Chondrocyte (in vitro differentiated cells): Measurements from ENCODE around the gene SHISA9. TPM values are rescaled to one million over a fixed set of nuclear protein-coding genes. Genes with fewer than 3 reads are reported as not detected.
A peak's percentile ranks its signal among the peaks of the same experiment; 100 is the strongest.

Experiments used
- DNase-seq: peaks from one replicate; pipeline ENCODE4 v3.0.0; 2021; ENCODE audit warnings: mixed read lengths, low spot score
- H3K27ac Mint-ChIP-seq: one replicate; pipeline ENCODE4 v1.8.0; 2021; ENCODE audit warnings: mild to moderate bottlenecking, moderate library complexity, mixed read lengths; ENCODE audit not compliant: unreplicated experiment
- H3K27me3 Mint-ChIP-seq: 2 replicates; pipeline ENCODE4 v1.8.0; 2021; ENCODE audit warnings: low read depth, mixed read lengths
- H3K36me3 Mint-ChIP-seq: 2 replicates; pipeline ENCODE4 v1.8.0; 2021; ENCODE audit warnings: low read depth, mixed read lengths
- H3K4me1 Mint-ChIP-seq: 2 replicates; pipeline ENCODE4 v1.8.0; 2021; ENCODE audit warnings: low read depth, mild to moderate bottlenecking, mixed read lengths
- H3K4me3 Mint-ChIP-seq: one replicate; pipeline ENCODE4 v1.8.0; 2021; ENCODE audit warnings: mild to moderate bottlenecking, moderate library complexity, mixed read lengths; ENCODE audit not compliant: unreplicated experiment
- H3K9me3 Mint-ChIP-seq: 2 replicates; pipeline ENCODE4 v1.8.0; 2021; ENCODE audit warnings: low read depth, mixed read lengths
- total RNA-seq: library from RNA; stranded (reverse); gene quantifications from 3 replicates; pipeline ENCODE4 v1.2.1, GENCODE V29; 2021
- TF ChIP-seq, protein P1 (sequence below): fragments of 200-600 bp; sonication (generic); IDR thresholded peaks from 2 replicates; pipeline ENCODE4 v1.5.0; 2021; ENCODE audit warnings: antibody characterized with exemption, mild to moderate bottlenecking, moderate library complexity

The SHISA9 gene
- total RNA-seq, 1 donor from 2014 or later, result 1.6 TPM

DNA sequence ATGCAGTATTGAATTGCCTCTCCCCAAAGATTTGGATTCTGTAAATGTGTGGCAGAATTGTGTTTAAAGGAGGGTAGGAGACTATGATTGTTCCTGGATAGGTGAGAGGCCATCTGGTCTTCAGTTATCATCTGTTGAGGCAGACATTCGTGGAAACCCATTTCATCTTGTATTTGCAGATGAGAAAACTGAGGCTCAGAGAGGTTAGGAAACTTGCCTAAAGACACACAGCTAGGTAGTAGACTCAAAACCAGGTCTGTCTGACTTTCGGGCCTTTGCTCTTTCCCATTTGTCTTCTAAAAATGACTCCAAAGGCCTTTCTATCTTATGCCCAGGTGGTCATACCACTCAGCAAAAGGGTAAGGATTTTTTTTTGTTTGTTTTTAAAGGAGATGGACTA is 210.3 kb downstream of the SHISA9 start:
- peaks cover 9% of the 10 kb centered on the region for H3K9me3 Mint-ChIP-seq
- no peak overlapping the region for H3K4me3 Mint-ChIP-seq

DNA sequence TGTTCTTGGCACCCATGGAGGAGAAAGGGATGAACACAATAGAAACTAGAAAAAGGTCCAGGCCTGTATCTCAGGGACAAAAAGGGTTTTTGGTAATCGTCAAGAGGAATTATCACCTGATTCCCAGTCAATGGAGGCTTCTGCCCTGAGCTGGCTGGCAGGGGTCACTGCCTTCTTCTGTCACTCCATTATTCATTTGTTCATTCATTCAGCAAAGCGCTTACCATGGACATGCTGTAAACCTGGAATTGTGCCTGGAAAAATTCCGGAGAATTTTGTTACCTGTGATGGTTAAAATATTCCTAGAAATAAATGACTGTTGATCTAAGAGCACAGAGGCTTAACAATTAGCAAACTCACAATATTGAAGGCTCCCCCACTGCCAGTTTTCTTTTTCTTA is 212.3 kb downstream of the SHISA9 start:
- no peak for DNase-seq
- H3K36me3 Mint-ChIP-seq, result no peaks in the 10 kb centered on the region
- H3K9me3 Mint-ChIP-seq, result peaks cover 7% of the 10 kb centered on the region
- H3K4me3 Mint-ChIP-seq, result no peak overlapping the region
- peaks cover 17% of the 10 kb centered on the region for H3K4me1 Mint-ChIP-seq
- H3K27me3 Mint-ChIP-seq, result no peaks in the 10 kb centered on the region
- no peak overlapping the region for H3K27ac Mint-ChIP-seq
- TF ChIP-seq, protein P1, sequence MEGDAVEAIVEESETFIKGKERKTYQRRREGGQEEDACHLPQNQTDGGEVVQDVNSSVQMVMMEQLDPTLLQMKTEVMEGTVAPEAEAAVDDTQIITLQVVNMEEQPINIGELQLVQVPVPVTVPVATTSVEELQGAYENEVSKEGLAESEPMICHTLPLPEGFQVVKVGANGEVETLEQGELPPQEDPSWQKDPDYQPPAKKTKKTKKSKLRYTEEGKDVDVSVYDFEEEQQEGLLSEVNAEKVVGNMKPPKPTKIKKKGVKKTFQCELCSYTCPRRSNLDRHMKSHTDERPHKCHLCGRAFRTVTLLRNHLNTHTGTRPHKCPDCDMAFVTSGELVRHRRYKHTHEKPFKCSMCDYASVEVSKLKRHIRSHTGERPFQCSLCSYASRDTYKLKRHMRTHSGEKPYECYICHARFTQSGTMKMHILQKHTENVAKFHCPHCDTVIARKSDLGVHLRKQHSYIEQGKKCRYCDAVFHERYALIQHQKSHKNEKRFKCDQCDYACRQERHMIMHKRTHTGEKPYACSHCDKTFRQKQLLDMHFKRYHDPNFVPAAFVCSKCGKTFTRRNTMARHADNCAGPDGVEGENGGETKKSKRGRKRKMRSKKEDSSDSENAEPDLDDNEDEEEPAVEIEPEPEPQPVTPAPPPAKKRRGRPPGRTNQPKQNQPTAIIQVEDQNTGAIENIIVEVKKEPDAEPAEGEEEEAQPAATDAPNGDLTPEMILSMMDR, result no peak

More for the DNA sequence above, 210.3 kb downstream of the SHISA9 start:
- TF ChIP-seq, protein P1, result no peak
- H3K27me3 Mint-ChIP-seq, result no peaks in the 10 kb centered on the region
- no peak for DNase-seq
- no peaks in the 10 kb centered on the region for H3K36me3 Mint-ChIP-seq
- peak overlapping the region; percentile 50 for H3K27ac Mint-ChIP-seq
- peaks cover 17% of the 10 kb centered on the region for H3K4me1 Mint-ChIP-seq

DNA sequence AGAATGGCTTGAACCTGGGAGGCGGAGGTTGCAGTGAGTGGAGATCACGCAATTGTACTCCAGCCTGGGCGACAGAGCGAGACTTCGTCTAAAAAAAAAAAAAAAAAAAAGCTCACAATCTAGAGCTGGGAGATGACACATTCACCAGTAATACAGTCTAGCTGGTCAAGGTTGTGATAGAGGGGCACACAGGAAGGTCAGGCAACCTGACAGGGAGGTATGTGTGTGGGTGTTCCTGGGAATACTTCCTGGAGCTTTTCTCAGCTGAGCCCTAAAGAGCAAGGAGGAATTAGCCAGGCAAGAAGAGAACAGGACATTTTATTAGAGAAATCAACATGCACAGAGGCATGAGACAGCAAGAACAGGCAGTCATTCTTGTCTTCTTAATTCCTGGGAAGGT is 216.7 kb downstream of the SHISA9 start:
- peaks cover 7% of the 10 kb centered on the region for H3K9me3 Mint-ChIP-seq
- no peaks in the 10 kb centered on the region for H3K27me3 Mint-ChIP-seq
- no peak for DNase-seq
- TF ChIP-seq, protein P1, result no peak
- no peaks in the 10 kb centered on the region for H3K36me3 Mint-ChIP-seq
- H3K27ac Mint-ChIP-seq, result no peak overlapping the region
- peaks cover 8% of the 10 kb centered on the region for H3K4me1 Mint-ChIP-seq
- no peak overlapping the region for H3K4me3 Mint-ChIP-seq

DNA sequence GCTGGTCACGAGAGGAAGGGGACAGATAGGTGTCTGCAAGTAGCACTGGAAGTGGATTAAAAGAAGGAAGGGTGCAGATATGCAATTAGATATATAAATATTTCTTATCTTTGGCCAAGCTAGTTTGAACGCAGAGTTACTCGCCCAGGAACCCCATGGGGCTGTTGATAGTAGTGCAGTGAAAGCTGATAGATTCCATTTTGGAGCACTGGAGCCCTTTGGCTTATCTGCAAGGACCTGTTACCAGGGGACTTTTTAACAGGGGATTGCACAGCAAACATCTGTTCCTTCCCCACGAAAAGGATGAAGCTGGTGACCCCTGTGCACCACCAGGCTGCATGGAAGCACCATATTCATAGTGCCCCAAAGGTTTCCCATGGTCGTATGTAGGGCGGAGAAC is 218.7 kb downstream of the SHISA9 start:
- Mint-ChIP-seq H3K27ac (no peak overlapping the region), H3K36me3 (no peaks in the 10 kb centered on the region), H3K4me3 (no peak overlapping the region), H3K27me3 (no peaks in the 10 kb centered on the region), H3K4me1 (peaks cover 8% of the 10 kb centered on the region), H3K9me3 (peaks cover 15% of the 10 kb centered on the region)
- DNase-seq, result no peak
- TF ChIP-seq, protein P1, result no peak

DNA sequence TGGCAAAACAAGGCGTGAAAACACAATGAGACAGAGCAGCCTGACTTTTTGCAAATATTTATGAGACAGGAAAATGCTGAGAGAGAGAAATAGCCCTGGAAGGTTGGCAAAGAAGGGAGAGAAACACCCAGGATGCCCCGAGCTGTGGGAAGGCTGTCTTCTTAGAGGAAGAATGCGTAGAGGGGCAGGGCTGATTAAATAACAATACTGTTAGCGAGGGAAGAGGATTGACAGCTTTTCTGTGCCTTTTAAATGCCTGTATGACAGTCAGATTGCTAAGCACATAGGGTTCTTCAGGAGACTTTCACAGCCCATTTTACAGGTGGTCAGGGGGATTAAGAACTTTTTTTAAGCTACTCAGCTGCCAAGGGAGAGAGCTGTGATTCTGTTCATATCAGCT is 219.2 kb downstream of the SHISA9 start:
- Mint-ChIP-seq H3K27me3 (no peaks in the 10 kb centered on the region), H3K4me3 (no peak overlapping the region), H3K9me3 (peaks cover 14% of the 10 kb centered on the region), H3K36me3 (no peaks in the 10 kb centered on the region), H3K27ac (no peak overlapping the region), H3K4me1 (peaks cover 8% of the 10 kb centered on the region)
- TF ChIP-seq, protein P1, result no peak
- DNase-seq, result no peak
